Erythroblast (primary cell): ENCODE measurements around the gene TRPM3.

Experiments used
- DNase-seq, 2 experiments: peaks; one replicate each; lab custom pipeline; 2025; lab: John Stamatoyannopoulos, UW
- GATA1 ChIP-seq: IDR thresholded peaks from 2 replicates; pipeline ENCODE4 v1.6.1; 2011; ENCODE audit warnings: low read depth, mild to moderate bottlenecking, control low read depth, low read length, moderate library complexity
- POLR2A ChIP-seq: IDR thresholded peaks from 2 replicates; pipeline ENCODE4 v1.6.1; 2011; ENCODE audit warnings: mild to moderate bottlenecking, low read length

Gene TRPM3

DNA sequence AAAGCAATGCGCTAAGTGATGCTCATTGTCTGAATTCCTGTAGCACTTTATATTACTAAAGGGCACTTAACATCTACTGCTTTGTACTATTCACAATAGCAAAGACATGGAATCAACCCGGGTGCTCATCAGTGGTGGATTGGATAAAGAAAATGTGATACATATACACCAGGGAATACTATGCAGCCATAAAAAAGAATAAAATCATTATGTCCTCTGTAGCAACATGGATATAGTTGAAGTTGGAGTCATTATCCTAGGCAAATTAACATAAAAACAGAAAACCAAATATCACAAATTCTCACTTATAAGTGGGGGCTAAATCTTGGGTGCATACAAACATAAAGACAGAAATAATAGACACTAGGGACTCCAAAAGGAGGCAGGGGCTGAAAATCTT lies 308.3 kb downstream of the TRPM3 start:
- no peak for DNase-seq
- TF ChIP-seq POLR2A: no peak
- no peak for TF ChIP-seq GATA1

DNA sequence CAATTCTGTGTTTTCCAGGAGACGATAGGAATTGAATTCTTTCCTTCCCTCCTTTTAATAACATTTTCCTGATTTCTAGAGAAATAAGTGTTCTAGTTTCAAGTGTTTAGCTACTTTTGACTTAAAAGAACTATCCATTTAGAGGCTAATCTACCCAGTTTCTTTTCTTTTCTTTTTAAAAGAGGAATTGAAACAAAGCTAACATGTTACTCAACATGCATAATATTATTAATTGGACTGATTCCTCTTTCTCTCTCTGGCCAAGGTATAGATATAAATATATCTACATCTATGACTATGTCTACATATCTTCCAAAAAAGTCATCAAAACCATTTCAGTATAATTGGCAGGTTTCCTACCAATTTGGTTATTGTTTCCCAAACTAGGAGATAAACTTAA lies 309.8 kb downstream of the TRPM3 start:
- TF ChIP-seq POLR2A (no peak), GATA1 (no peak)
- no peak for DNase-seq

DNA sequence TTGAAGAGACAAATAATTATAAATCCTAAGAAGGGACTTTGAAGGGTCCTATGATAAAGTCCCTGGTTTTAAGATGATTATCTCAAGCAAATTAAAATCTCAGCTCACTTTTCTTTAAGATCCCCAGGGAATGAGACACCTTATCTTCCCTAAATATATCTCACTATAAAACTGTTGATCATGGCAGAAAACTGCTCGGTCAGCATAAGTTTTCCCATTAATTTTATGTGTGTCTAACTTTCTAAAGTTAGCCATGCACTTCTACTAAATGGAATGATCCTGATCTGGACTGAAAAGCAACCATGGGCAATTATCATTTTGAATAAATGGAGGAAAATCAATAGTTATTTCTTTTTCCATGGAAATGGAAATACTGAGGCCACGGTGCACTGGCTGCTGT lies 314.5 kb downstream of the TRPM3 start:
- TF ChIP-seq GATA1 (no peak), POLR2A (no peak)
- no peak for DNase-seq

DNA sequence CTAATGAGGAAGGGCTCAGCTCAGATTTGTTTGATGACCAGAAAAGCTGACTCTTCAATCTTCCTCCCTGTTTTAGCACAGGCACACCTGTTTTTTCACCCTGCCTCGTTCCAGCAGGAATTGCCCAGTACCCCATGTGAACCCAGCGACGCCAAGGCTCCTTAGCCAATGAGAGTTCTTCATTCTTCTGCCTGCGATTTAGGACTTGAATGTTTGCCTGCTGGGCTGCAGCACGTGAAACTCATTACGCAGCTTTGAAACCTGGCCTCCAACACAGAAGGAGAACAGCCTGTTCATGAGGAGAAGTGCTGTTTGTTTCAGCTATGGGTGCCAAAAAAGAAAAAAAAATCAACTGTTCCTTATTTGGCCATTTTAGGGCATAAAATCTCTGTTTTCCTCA lies 315.5 kb downstream of the TRPM3 start:
- no peak for DNase-seq
- TF ChIP-seq POLR2A (no peak), GATA1 (no peak)

DNA sequence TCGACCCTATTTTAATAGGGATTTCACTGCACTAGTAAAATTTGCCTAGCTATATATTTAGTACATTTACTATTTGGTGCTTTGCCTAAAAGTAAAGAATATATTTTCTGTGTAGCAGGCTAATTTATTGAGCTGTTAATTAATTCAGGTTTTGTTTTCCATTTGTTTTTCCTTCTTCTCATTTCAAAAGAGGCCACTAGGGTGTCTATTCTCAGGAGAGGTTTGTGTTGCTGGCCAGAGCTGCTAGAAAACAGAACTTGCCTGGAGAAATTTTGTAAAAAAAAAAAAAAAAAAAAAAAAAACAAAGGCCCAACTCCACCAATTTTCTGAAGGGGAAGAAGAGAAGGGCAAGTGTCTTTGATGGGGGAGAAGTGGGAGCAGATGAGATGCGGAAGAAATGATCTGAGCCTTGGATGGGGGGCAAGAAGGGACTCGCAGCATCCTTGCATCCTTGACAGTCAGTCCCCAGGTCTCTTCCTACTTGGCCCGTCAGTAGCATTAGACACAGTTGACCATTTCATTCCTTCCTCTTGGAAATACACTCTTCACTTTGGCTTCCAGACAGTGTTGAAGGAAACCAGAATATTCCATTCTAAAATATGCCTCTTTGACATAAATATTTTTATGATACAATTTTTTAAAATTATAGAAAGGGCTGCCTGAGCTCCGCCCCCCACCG lies 318.5 kb downstream of the TRPM3 start:
- DNase-seq: no peak
- TF ChIP-seq GATA1: no peak
- no peak for TF ChIP-seq POLR2A

DNA sequence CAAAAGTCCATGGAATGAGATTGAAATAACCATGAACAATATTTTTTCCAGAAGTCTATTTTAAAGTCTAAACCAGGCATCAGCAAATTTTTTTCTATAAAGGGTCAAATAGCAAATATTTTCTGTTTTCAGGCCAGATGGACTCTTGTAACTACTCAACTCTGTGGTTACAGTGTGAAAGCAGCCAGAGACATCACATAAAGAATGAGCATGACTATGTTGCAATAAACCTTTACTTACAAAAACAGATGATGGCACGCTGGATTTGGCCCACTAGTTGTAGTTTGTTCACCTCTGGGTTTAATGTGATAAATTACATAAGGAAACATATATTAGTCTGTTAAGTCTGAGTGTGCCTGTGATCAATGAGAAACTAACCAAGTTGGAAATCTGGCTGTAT lies 319.2 kb downstream of the TRPM3 start:
- no peak for TF ChIP-seq GATA1
- no peak for TF ChIP-seq POLR2A
- DNase-seq: no peak

DNA sequence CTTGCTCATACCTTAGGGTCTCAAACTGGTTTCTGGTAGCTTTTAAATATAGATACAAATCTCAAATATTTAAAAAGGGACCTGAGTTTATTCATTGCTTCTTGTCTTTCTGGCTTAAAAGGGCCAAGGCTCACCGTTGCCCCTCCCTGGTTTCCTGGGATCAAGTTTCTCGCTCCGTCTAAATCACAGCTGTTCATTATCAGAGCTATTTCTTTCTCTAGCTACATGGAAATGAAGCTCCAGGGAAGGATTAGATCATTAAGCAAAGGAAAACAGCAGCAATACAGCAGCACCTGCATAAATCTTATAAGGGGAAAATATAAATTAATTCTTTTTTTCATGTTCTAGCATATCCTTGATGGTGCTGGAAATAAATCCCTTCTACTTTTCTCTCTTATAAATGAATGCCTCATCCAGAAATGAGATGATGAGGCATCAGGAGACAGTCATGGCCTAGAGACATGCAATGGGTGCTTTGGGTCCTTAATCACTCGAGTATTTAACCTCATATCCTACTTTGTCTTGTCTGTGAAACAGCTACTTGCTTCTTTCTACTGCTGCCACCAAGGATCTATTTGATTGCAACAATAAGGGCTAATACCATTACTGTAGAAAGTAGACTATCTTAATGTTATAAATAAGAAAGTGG lies 320.1 kb downstream of the TRPM3 start:
- TF ChIP-seq GATA1 (no peak), POLR2A (no peak)
- no peak for DNase-seq

DNA sequence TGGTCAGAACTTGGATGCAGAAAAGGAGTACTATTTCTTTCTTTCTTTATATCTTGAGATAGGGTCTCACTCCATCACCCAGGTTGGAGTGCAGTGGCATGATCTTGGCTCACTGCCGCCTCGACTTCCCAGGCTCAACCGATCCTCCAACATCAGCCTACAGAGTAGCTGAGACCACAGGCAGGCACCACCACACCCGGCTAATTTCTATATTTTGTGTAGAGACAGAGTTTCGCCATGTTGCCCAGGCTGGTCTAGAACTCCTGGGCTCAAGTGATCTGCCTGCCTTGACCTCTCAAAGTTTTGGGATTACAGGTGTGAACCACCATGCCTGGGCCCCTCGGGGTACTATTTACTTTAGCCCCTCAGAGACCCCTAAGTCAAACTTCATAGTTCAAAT lies 323.4 kb downstream of the TRPM3 start:
- no peak for DNase-seq
- TF ChIP-seq POLR2A (no peak), GATA1 (no peak)

DNA sequence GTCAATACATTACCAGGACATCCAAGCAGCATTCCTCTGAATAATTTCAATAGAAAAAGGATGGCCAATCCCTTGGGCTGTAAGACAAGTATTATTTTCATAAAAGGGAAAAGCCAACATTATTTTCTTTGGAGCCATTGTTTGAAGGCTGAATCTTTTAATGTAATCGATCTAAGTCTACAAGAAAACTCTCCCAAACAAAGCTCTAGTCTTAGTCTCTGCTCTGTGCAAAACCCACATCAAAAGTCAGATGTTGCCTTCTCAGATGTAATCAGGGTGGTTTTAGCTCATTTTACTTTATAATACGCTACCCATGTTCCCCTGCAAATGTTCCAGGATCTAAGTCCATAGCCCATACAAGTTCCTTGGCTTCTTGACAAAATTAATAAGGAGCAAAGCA lies 325.6 kb downstream of the TRPM3 start:
- TF ChIP-seq POLR2A (no peak), GATA1 (no peak)
- no peak for DNase-seq

DNA sequence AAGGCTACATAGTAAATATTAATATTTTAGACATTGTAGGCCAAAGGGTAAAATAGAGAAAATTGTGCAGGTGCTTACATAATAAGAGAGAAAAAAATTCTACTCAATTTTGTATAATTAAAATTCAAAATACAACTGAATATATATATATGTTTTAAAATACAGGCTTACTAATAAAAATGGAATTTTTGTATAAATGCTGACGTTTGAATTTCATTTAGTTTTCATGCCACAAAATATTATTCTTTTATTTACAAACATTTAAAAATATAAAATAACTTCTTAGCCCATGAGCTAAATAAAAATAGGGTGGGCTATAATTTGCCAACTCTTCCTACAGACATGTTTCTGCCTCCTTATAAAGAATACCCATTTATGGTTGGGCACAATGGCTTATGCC lies 328.6 kb downstream of the TRPM3 start:
- DNase-seq: no peak
- no peak for TF ChIP-seq POLR2A
- TF ChIP-seq GATA1: no peak

DNA sequence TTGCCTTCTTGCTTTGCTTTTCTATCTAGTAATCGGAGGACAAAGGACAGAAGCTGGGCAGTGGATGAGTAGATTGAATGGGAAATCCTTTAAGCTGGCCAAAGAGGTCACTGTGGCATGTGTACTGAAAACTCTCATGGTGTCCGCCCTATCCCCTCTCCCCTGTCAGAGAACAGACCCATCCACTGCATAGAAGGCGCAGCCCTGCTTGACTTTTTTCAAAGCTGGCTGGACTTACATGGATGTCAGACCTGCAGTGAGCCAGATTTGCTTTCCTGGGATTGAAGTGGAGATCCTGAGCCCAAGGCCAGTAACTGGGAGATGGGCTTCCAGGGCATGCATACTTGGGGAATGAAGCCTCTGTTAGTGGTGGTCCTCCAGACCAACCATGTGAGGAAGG lies 329.5 kb downstream of the TRPM3 start:
- DNase-seq: no peak
- no peak for TF ChIP-seq GATA1
- TF ChIP-seq POLR2A: no peak

DNA sequence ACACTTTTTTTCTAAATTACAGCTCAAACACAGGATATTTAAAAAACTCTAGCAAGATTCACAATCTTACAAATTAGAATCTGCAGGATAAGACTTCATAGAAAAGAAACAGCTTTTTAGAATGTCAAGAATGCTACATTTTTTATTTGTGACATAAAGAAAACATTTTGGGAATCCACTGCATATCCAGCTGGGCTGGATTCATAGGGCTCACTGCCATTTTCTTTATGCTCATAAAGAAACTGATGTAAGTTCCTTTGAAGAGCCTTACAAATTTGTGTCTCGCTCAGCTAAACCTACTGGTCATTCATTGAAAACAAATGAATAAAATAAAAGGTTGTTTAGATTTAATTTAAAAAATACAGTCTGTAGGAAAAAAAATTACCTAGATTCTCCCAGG lies 332.3 kb downstream of the TRPM3 start:
- TF ChIP-seq GATA1 (no peak), POLR2A (no peak)
- no peak for DNase-seq

DNA sequence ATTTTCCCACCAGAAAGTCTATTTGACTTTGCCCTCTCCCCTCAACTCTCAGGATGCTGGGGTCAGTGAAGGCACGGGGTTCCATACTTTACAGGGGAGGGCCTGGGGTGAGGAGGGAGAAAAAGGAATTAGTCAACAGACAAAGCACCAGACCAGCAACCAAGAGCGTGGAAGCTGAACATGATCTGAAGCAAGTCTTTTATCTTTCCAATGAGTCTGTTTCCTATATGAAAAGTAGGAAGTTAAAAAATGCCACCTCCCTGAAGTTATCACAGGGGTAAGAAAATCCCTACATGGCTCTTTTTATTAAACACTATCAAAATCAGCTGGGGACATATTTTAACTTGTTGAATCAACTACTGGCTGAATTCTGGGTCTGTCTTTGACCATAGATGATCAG lies 337.0 kb downstream of the TRPM3 start:
- no peak for DNase-seq
- TF ChIP-seq POLR2A (no peak), GATA1 (no peak)

DNA sequence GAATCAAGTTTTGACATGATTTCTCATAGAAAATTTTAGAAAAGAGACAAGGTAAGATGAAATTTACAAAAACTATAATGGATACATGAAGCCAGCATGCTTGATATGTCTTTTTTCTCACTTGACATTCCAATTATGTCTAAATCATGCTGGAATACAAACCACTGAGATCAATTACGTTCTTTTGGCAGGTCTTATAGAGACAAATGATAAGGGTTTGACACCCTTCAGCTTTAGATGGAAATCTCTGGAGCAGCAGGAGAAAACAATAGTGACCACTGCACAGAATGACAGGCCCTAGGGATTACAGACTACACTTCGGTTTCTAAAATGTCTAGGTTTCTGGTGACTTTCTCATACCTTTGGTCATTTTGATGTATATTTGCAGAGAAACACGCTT lies 342.9 kb downstream of the TRPM3 start:
- no peak for DNase-seq
- no peak for TF ChIP-seq GATA1

DNA sequence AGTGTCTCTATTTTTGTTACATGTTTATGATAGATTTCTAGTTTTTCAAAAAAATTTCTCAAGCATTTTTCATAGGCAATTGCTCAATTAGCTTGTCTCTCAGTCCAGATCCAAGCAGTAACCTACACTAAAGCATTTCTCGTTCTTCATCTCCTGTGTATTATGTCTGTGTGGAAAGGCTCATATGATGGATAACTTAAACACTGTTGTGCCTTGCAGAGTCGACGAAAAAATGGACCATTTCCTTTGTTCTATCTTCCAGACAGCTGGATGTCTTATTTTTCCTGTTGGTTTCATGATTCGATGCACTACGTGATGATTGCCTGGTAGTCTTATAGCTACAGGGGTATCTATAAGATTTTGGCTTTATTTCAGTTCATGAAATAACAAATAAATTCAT lies 347.8 kb downstream of the TRPM3 start:
- DNase-seq: no peak
- no peak for TF ChIP-seq GATA1
- no peak for TF ChIP-seq POLR2A

DNA sequence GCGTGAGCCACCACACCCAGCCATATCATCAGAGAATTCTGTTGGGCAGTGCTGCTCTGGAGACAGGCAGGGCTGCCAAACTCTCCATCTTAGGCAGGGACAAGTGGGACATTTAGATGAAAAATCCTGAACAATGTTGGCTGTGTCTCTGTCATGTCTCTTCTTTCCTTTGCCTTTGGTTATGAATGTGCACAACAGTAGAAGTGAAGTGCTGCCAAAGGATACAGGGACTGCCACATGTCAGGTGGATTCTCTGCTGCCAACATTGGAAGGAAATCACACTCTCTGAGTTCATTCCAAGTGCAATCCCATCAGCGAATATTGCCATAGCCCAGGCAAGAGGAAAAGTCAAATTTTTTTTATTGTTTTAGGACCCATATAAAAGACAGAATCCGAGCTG lies 348.8 kb downstream of the TRPM3 start:
- no peak for DNase-seq
- no peak for TF ChIP-seq POLR2A
- TF ChIP-seq GATA1: no peak
